ENCODE measurements around the gene PITPNM1.

PITPNM1 gene

DNA sequence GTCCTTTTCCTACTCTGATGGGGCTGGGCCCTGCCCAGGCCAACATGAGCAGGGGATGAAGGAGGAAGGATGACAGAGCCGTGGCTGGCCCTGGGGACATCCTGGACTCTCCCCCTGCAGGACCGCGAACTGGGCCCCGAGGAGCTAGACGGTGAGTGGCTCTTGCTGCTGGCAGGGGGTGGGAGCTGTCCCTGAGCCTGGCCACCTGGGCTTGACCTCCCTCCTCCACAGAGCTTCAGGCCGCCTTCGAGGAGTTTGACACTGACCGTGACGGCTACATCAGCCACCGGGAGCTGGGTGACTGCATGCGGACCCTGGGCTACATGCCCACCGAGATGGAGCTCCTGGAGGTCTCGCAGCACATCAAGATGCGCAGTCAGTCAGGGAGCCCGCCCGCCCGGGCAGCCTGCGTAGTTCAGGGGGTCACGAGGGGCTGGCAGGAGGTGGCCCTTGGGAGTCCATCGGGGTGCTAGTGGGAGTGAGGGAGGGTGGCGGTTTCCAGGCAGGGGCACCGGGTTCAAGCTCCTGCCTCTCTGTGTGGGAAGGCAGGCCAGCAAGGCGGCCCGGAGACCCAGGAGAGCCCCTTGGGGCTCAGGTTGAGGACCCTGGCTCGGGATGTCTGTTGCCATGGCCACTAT, 49.0 kb downstream of the PITPNM1 start:
- Histone ChIP-seq H3K18ac (ENCODE audit: low read depth in 1 of 2, low read length in 2 of 2) (no peak overlapping the region), H4K8ac (ENCODE audit: low read length) (no peak overlapping the region), H3K23ac (ENCODE audit: low read length in 2 of 2) (no peak overlapping the region), H3K14ac (ENCODE audit: low read length in 2 of 2) (no peak overlapping the region), H2BK15ac (ENCODE audit: low read depth, poor library complexity, severe bottlenecking) (no peak overlapping the region), H3K36me3 (ENCODE audit: control insufficient read depth in 1 of 2, insufficient read depth in 2 of 2, low read depth in 1 of 2, low read length in 2 of 2) (peaks cover 0 to 3% of the 10 kb centered on the region in 2 experiments), H4K91ac (ENCODE audit: low read length) (no peak overlapping the region), H3K9me3 (ENCODE audit: control insufficient read depth, low read length) (no peaks in the 10 kb centered on the region), H3K9ac (ENCODE audit: low read length) (no peak overlapping the region), H3K4ac (ENCODE audit: low read depth in 1 of 2, low read length in 2 of 2) (no peak overlapping the region), H3K4me1 (ENCODE audit: control insufficient read depth, insufficient read depth, low read depth, low read length) (peaks cover 3% of the 10 kb centered on the region), H3K4me3 (ENCODE audit: insufficient read depth in 1 of 2, low read depth in 1 of 2, low read length in 2 of 2) (no peak overlapping the region), H2BK5ac (ENCODE audit: low read depth, low read length, poor library complexity, severe bottlenecking) (no peak overlapping the region), H2AFZ (ENCODE audit: low read depth, low read length) (no peak overlapping the region), H2AK5ac (ENCODE audit: low read length, severe bottlenecking) (no peak overlapping the region), H3K79me1 (replicated peaks; ENCODE audit: low read length, poor library complexity, severe bottlenecking) (no peaks in the 10 kb centered on the region), H3K4me2 (ENCODE audit: low read length, poor library complexity, severe bottlenecking) (no peak overlapping the region), H2BK120ac (ENCODE audit: low read depth, low read length) (no peak overlapping the region), H3K27me3 (ENCODE audit: control insufficient read depth in 1 of 2, insufficient read depth in 1 of 2, low read length in 2 of 2) (peaks cover 0 to 32% of the 10 kb centered on the region in 2 experiments), H3K27ac (ENCODE audit: low read length, poor library complexity, severe bottlenecking) (no peak overlapping the region), H2BK12ac (ENCODE audit: low read length in 2 of 2) (no peak overlapping the region)
- 87% methylated on average over 25 of the region's 25 CpGs for WGBS
- no peak for DNase-seq

DNA sequence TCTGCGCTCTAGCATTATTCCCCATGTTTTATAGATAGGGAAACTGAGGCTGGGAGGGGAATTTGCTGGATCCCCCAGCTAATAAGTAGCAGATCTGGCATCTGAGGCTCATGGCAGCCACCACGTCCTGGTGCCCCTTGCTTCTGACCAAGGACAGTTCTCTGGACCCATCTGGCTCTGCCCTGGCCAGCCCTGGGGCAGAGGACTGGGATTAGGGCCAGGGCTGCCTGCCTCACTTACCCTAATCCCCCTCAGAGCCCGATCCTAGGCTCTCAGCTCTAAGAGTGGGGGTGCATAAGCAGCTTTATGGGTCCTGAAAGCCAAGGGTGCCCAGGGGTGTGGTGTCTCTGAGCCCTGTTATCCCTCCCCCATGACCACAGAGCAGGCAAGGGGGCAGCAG, 50.1 kb downstream of the PITPNM1 start, which contains the start of gene CABP4:
Gene CABP4, plus strand, starts transcription at position 301 of the 400 bp plus-strand sequence. Its CDS starts 70 bp downstream, at position 371.
- H4K8ac ChIP-seq (ENCODE audit: low read length): no peak within 1 kb of the TSS
- H3K4me2 ChIP-seq (ENCODE audit: low read length, poor library complexity, severe bottlenecking): no peak within 1 kb of the TSS
- H3K14ac ChIP-seq (ENCODE audit: low read length in 2 of 2): no peak within 1 kb of the TSS
- no peaks in the 10 kb centered on the region for H3K79me1 ChIP-seq (replicated peaks; ENCODE audit: low read length, poor library complexity, severe bottlenecking)
- H2BK15ac ChIP-seq (ENCODE audit: low read depth, poor library complexity, severe bottlenecking): no peak within 1 kb of the TSS
- peaks cover 0 to 32% of the 10 kb centered on the region in 2 experiments for H3K27me3 ChIP-seq (ENCODE audit: control insufficient read depth in 1 of 2, insufficient read depth in 1 of 2, low read length in 2 of 2)
- H3K23ac ChIP-seq (ENCODE audit: low read length in 2 of 2): no peak within 1 kb of the TSS
- 94% methylated on average over 2 of the region's 3 CpGs for WGBS
- no peak within 1 kb of the TSS for H3K18ac ChIP-seq (ENCODE audit: low read depth in 1 of 2, low read length in 2 of 2)
- H2AFZ ChIP-seq (ENCODE audit: low read depth, low read length): no peak within 1 kb of the TSS
- H3K27ac ChIP-seq (ENCODE audit: low read length, poor library complexity, severe bottlenecking): no peak within 1 kb of the TSS
- peaks cover 0 to 3% of the 10 kb centered on the region in 2 experiments for H3K36me3 ChIP-seq (ENCODE audit: control insufficient read depth in 1 of 2, insufficient read depth in 2 of 2, low read depth in 1 of 2, low read length in 2 of 2)
- no peak for DNase-seq
- no peak within 1 kb of the TSS for H3K4me3 ChIP-seq (ENCODE audit: insufficient read depth in 1 of 2, low read depth in 1 of 2, low read length in 2 of 2)
- H2BK120ac ChIP-seq (ENCODE audit: low read depth, low read length): no peak within 1 kb of the TSS
- no peak within 1 kb of the TSS for H3K4ac ChIP-seq (ENCODE audit: low read depth in 1 of 2, low read length in 2 of 2)
- no peak within 1 kb of the TSS for H2BK5ac ChIP-seq (ENCODE audit: low read depth, low read length, poor library complexity, severe bottlenecking)
- H4K91ac ChIP-seq (ENCODE audit: low read length): no peak within 1 kb of the TSS
- H3K9ac ChIP-seq (ENCODE audit: low read length): no peak within 1 kb of the TSS
- peaks cover 3% of the 10 kb centered on the region for H3K4me1 ChIP-seq (ENCODE audit: control insufficient read depth, insufficient read depth, low read depth, low read length)
- H2BK12ac ChIP-seq (ENCODE audit: low read length in 2 of 2): no peak within 1 kb of the TSS
- no peak within 1 kb of the TSS for H2AK5ac ChIP-seq (ENCODE audit: low read length, severe bottlenecking)
- no peaks in the 10 kb centered on the region for H3K9me3 ChIP-seq (ENCODE audit: control insufficient read depth, low read length)

DNA sequence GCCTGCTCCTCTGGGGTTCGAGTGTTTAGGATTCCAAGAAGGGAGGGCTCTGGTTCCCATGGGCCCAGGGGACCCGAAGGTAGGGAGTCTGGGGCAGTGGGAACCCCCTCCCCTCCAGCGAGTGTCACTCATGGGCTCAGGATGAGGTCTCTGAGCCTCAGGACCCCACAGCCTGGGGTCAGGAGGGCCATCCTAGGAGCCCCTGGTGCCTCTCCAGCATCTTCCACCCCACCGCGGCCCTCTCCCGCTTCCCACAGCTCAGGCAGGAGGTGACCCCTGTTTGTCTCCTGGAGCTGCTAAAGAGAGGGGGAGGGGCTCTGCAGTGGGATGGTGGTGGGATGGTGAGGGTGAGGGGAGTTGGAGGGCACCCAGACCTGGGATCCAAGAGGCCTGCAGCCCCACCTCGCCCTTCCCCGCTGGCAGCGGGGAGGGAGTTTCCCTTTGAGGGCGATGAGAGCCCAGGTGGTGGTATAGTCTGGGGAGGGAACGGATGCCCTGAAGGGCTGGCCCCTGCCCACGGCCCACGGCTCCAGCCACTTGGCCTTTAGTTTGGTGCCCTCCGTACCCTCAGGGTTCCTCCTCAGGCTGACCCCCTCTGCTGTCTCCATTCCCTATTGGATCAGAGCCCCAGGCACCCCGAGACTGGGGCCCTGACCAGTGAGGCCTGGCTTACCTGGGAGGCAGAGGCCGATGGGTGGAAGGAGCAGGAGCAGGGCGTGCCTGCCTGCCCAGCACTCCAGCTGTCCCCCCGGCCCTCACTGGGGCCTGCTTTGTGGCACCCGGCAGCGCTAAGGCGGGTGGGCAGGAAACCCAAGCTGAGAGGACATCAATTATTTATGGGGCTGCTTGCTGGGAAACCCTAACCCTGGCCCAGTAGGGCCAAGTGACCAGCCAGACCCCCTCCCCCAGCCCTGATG, 51.1 kb downstream of the PITPNM1 start:
- Histone ChIP-seq H3K36me3 (ENCODE audit: control insufficient read depth in 1 of 2, insufficient read depth in 2 of 2, low read depth in 1 of 2, low read length in 2 of 2) (peaks cover 0 to 3% of the 10 kb centered on the region in 2 experiments), H3K9me3 (ENCODE audit: control insufficient read depth, low read length) (no peaks in the 10 kb centered on the region), H2BK12ac (ENCODE audit: low read length in 2 of 2) (no peak overlapping the region), H3K4me2 (ENCODE audit: low read length, poor library complexity, severe bottlenecking) (no peak overlapping the region), H2AK5ac (ENCODE audit: low read length, severe bottlenecking) (no peak overlapping the region), H3K4ac (ENCODE audit: low read depth in 1 of 2, low read length in 2 of 2) (no peak overlapping the region), H3K14ac (ENCODE audit: low read length in 2 of 2) (no peak overlapping the region), H3K79me1 (replicated peaks; ENCODE audit: low read length, poor library complexity, severe bottlenecking) (no peaks in the 10 kb centered on the region), H3K23ac (ENCODE audit: low read length in 2 of 2) (no peak overlapping the region), H2BK5ac (ENCODE audit: low read depth, low read length, poor library complexity, severe bottlenecking) (no peak overlapping the region), H2AFZ (ENCODE audit: low read depth, low read length) (no peak overlapping the region), H4K91ac (ENCODE audit: low read length) (no peak overlapping the region), H3K4me1 (ENCODE audit: control insufficient read depth, insufficient read depth, low read depth, low read length) (peaks cover 3% of the 10 kb centered on the region), H2BK15ac (ENCODE audit: low read depth, poor library complexity, severe bottlenecking) (no peak overlapping the region), H3K27ac (ENCODE audit: low read length, poor library complexity, severe bottlenecking) (no peak overlapping the region), H3K18ac (ENCODE audit: low read depth in 1 of 2, low read length in 2 of 2) (no peak overlapping the region), H2BK120ac (ENCODE audit: low read depth, low read length) (no peak overlapping the region), H3K4me3 (ENCODE audit: insufficient read depth in 1 of 2, low read depth in 1 of 2, low read length in 2 of 2) (no peak overlapping the region), H3K9ac (ENCODE audit: low read length) (no peak overlapping the region), H3K27me3 (ENCODE audit: control insufficient read depth in 1 of 2, insufficient read depth in 1 of 2, low read length in 2 of 2) (peaks cover 0 to 32% of the 10 kb centered on the region in 2 experiments), H4K8ac (ENCODE audit: low read length) (no peak overlapping the region)
- WGBS: 91% methylated on average over 18 of the region's 21 CpGs
- no peak for DNase-seq

All from mesenchymal stem cell (in vitro differentiated cells and primary cell).